NCI-H1694 (cell line): ENCODE measurements around the gene YJEFN3.
A peak's percentile ranks its signal among the peaks of the same experiment; 100 is the strongest.

Experiments
- DNase-seq: peaks from one replicate; lab custom pipeline; 2025; lab: John Stamatoyannopoulos, UW

YJEFN3 gene

GRCh38 chr19:19524053-19524452 is 4.7 kb upstream of the YJEFN3 start:
- no peak for DNase-seq

- DNase-seq = no peak
Measured at GRCh38 chr19:19525611-19526380, 2.9 kb upstream of the YJEFN3 start.

GRCh38 chr19:19526581-19527370 is 1.9 kb upstream of the YJEFN3 start:
- DNase-seq = no peak

GRCh38 chr19:19527371-19527656 is 1.4 kb upstream of the YJEFN3 start:
- no peak for DNase-seq

GRCh38 chr19:19527674-19528625 is 761 bp upstream of the YJEFN3 start:
- DNase-seq = no peak

DNA sequence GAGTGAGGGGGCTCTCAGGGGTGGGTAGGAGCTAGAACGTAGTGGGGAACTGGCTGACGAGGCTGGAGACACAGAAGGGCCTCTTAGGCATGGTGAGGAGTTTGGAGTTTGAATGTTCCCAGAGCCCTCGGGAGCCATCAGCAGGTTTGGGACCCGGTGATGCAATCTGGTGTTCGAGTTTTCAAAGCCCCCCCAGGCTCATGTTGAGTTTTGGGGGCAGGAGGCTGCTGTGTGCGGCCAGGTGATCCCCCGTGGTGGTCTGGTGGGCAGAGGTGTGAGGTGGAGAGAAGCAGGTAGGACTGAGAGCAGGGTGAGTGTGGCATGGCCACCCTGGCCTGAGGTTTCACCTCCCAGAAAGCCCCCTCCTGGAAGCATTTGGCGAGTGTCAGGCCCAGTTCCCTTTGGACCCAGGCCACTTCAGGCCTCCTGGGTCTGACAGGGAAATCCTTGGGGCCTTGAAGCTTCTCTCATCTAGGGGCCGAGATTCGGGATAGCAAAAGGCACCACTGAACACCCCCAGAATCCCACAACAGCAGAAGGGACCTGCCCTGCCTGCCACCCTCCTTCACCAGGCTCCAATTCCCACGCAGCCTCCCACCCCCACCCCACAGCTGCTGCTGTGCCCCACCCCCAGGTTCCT is 1.2 kb downstream of the YJEFN3 start:
- no peak for DNase-seq

DNA sequence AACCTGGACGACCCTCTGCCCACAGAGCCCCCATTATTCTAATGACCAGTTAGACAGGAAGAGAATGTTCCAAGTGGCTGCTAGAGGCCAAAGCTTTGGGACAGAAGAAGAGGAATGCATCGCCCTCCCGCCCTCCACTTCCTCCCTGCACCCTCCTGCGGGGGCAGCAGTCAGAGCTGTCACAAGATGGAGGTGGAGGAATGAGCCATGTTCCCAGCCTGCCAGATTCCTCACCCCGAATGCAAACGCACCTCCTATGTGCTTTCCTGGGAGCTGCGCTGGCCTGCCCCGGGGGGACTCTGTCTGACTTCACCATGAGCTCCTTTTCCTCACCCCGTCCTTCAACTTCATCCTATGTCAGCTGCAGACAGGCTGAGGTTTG is 1.7 kb downstream of the YJEFN3 start:
- no peak for DNase-seq

DNA sequence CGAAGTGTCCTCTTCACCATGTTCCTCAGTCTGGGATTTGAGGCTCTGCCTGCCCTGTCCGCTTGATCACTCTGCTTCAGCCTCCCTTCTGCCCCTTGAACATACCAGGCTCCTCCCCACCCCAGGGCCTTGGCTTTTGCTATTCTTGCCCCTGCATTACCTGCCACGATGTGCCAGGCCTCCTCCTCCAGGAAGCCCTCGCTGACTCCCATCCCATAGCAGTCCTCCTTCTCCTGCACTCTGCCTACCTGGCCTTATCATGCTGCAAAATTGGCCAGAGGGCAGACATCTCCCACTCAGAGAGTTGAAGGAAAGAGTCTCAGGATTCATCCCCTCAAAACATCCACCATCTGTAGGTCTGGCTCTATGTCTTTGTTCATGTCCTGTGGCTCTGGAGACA is 2.2 kb downstream of the YJEFN3 start:
- no peak for DNase-seq

DNA sequence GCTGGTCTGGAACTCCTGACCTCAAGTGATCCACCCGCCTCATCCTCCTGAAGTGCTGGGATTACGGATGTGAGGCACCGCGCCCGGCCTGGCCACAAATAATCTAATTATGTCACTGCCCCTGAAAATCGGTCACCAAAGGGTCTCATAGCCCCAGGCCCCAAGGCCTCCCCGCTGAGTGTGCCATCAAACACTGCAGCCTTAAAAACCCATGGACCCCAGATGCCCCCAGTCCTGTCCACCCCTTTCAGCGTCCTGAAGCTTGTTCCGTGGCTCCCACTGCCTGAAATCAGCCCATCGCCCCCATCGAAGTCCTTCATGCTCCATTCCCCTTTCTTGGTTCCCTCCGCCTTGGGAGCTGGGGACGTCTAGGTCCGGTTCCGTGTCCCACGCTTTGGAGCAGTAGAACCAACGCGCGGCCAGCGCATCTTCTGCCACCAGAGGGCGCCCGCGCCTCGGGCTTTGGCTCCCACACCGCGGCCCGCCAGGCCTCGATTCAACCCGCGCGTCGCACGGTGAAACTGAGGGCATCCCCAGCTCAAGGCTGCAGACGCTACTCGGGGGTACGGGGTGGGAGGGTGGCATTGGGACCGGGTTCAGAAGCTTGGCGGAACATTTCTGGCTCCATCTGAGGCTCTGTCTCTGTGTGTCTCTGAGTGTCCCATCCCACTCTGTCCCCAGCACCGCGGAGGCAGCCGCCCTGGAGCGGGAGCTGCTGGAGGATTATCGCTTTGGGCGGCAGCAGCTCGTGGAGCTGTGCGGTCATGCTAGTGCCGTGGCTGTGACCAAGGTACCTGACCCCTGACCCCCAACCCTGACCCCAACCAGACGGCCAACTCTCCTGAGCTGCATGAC is 3.5 kb downstream of the YJEFN3 start:
- peak; percentile 51 for DNase-seq

GRCh38 chr19:19532806-19533701 is 4.3 kb downstream of the YJEFN3 start:
- DNase-seq = no peak

- no peak for DNase-seq
Measured at GRCh38 chr19:19533841-19534240, 5.1 kb downstream of the YJEFN3 start.

GRCh38 chr19:19534556-19535265 is 6.0 kb downstream of the YJEFN3 start:
- DNase-seq = no peak

DNA sequence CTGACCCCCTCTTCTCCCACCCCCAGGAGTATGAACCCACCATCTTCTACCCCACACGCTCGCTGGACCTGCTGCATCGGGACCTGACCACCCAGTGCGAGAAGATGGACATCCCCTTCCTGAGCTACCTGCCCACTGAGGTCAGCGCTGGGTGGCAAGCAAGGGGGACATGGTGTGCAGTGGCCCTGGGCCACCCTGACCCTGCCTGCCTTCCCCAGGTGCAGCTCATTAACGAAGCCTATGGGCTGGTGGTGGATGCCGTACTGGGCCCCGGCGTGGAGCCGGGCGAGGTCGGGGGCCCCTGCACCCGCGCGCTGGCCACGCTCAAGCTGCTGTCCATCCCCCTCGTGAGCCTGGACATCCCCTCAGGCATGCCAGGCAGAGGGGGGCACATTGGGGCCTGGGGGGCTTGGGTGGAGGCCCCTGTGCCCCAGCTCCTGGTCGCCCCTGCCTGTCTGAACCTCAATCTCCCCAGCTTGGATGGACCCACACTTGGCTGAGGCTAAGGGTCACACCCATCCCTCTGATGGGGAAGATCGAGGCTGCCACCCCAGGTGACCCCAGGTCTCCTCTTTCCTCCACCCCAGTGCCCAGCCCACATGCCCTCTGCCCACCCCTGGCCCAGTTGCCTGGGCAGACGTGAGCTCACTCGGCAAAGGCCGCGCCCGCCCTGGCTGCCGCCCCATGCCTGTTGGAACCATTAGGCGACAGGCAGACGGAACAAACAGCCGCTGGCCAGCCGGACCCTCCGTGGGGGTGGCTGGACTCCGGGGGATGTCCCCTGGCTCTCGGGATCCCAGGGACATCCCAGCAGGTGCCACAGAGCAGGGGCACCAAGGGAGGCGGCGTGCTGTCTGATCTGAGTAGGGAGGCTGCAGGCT is 6.8 kb downstream of the YJEFN3 start:
- no peak for DNase-seq

DNA sequence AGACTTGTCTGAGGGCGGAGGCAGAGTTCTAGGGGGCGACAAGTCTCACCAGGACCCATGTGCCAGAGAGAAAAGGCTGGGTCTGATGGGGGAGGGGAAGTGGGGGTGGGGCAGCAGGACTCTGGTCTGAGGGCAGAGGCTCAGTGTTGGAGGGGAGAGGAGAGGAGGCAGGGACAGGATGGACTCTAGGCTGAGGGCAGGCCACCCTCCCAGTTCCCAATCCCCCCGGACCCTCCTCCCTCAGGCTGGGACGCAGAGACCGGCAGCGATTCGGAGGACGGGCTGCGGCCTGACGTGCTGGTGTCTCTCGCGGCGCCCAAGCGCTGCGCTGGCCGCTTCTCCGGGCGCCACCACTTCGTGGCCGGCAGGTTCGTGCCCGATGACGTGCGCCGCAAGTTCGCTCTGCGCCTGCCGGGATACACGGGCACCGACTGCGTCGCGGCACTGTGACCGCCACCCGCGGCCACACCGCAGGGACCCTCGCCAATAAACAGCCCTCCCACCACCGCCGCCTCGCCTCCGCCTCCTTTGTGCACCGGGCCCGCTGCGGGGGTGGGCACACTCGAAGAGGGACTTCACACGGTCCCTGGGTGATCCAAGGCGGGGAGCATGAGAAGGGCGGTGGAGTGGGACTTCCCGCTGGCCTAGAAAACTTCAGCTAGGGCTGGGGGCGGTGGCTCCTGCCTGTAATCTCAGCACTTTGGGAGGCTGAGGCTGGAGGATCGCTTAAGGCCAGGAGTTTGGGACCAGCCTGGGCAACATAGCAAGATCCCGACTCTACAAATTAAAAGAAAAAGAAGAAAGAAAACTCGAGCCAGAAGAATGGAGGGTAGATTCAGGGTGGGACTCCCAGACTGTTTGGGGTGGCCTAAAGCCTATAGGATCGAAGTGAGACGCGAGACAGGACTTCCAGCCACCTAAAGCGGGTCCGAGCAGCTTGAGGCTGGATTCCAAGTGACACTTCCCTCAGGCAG is 8.7 kb downstream of the YJEFN3 start:
- DNase-seq = no peak

DNA sequence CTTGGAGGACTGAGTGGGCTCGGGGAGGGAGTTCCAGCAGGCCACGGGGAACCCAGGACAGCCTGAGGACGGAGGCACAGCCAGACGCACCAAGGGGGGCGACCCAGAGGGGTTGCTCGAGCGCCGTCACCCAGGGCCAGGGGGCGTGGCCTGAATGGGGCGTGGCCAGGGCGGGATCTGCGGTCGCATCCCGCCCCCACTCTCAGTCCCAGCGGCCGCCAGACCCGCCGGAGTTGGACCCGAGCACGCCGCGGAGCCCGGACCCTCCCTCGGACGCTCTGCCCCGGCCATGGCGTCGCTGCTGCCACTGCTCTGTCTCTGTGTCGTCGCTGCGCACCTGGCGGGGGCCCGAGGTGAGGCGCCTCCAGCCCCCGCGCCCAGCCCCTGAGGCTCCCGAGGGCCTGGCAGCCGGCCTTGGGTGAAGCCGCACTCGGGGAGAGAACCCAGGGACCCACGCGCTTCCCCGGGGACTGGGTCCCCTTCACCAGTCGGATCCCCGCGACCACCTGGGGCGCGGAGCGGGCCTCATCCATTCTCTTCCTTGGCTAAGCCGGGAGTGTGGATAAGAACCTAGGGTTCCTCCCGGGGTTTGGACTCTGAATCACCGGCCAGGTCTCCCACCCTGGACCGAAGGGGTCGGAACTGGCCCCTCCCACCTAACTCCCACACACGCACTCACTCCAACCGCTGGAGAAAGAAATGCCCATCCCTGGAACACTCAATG is 9.5 kb downstream of the YJEFN3 start, which contains the start of gene CILP2:
Gene CILP2 (plus strand): TSS at position 205 of the 724 bp plus-strand sequence. CDS start 85 bp downstream, at position 290.
- peak; percentile 19 for DNase-seq

DNA sequence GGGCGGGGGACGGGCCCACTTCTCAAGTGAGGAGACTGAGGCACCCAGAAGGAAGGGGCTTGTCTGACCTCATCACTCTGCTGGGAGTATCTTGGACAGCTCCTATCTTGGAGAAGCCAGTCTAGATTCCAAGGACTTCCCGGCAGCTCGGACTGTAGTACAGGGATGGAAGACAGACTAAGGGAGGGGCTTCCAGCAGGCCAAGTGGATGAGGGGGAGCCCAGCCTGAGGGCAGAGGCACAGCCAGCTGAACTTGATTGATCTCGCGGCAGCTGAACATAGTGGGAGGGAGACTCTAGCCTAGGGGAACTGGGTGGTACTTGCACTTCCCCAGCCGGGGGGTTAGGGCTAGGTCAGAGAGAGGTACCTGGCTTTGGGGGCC is 10.1 kb downstream of the YJEFN3 start:
- no peak for DNase-seq
